ENCODE measurements around the gene ATP11A. TPM values are rescaled to one million over a fixed set of nuclear protein-coding genes. Genes with fewer than 3 reads are reported as not detected.

Gene ATP11A
- total and polyA plus RNA-seq, 9 of the 15 experiments (the other 6 are each of a cell fraction or from before 2014, with no cell fraction given), result 0.38 to 34.2 (median 4.2) TPM

GRCh38 chr13:112820318-112820717 is 130.5 kb downstream of the ATP11A start:
- ChIA-PET CTCF (ENCODE audit: low intra/inter-chr PET ratio) (no interaction called here), POLR2A (interaction anchor here (0.7 kb wide), 1 partner anchor 947 kb away, joined by 4 read pairs; no protein-coding TSS in a partner anchor)
- H3K4me3 ChIP-seq, result no peak overlapping the region
- WGBS (ENCODE audit: insufficient coverage, low coverage, missing lambda C conversion rate), result 92% methylated on average over 7 of the region's 11 CpGs
- H3K27me3 ChIP-seq (ENCODE audit: control insufficient read depth in 2 of 2, insufficient read depth in 2 of 2, low read length in 2 of 2), result no peaks in the 10 kb centered on the region
- intact Hi-C loops (cut with micrococcal nuclease) (no loop called here), in situ Hi-C loops (cut with MboI) (no loop called here)
- FAIRE-seq (no peak), DNase-seq (ENCODE audit: extremely low read depth in 1 of 4, low spot score in 3 of 4) (no peak), ATAC-seq (no peak)
- H3K9me1 ChIP-seq (ENCODE audit: control insufficient read depth, insufficient read depth, low read length), result no peaks in the 10 kb centered on the region
- 0 out of 2 replicates have a peak, but pooled peaks cover 2% of the 10 kb centered on the region for H3K9me3 ChIP-seq (replicated peaks; ENCODE audit: control insufficient read depth, insufficient read depth, low read depth, low read length)
- no peak overlapping the region for H2AFZ ChIP-seq (ENCODE audit: low read depth, low read length)
- H3K36me3 ChIP-seq (ENCODE audit: control insufficient read depth, insufficient read depth, low read length), result peaks cover 73% of the 10 kb centered on the region
- no peaks in the 10 kb centered on the region for H3K79me2 ChIP-seq (ENCODE audit: control insufficient read depth, insufficient read depth, low read length)
- H3K9ac ChIP-seq (ENCODE audit: insufficient read depth in 1 of 2, low read depth in 2 of 2, low read length in 2 of 2), result peak overlapping the region in 1 of 2 experiments; percentile 43; a peak in 1 of 4 replicates
- H3K4me1 ChIP-seq (replicated peaks in 1 of 2; ENCODE audit: control insufficient read depth in 2 of 2, insufficient read depth in 2 of 2, low read length in 2 of 2), result peaks cover 0 to 3% of the 10 kb centered on the region in 2 experiments; a peak in 2 of 5 replicates
- no peaks in the 10 kb centered on the region for H4K20me1 ChIP-seq (replicated peaks; ENCODE audit: control insufficient read depth, insufficient read depth, low read length)
- no peak overlapping the region for H3K27ac ChIP-seq (ENCODE audit: extremely low read depth, low read depth, low read length)
- TF ChIP-seq JUND (IDR thresholded peaks at IDR 0.05; ENCODE audit: borderline replicate concordance, low read depth, low read length) (no peak), JUND (tag; IDR thresholded peaks at IDR 0.05; ENCODE audit: borderline replicate concordance, low read depth, low read length) (no peak), NELFE (IDR thresholded peaks at IDR 0.05; ENCODE audit: insufficient read depth, insufficient read length) (no peak), ZNF507 (tag; conservative IDR thresholded peaks at IDR 0.05) (no peak), MEF2D (tag; conservative IDR thresholded peaks at IDR 0.05; ENCODE audit: low read depth) (no peak), FOS (IDR thresholded peaks at IDR 0.05; ENCODE audit: extremely low read depth, insufficient read length) (no peak), HES1 (IDR thresholded peaks at IDR 0.05; ENCODE audit: low read depth) (no peak), ZNF780A (CRISPR knock-in tag; IDR thresholded peaks at IDR 0.05) (no peak), EHMT2 (IDR thresholded peaks at IDR 0.05) (no peak)
- H3K4me2 ChIP-seq (ENCODE audit: insufficient read depth, low read length), result no peak overlapping the region
- no TSS peak for BruUV-seq (replicated peaks)
